ENCODE measurements around the gene PRIMPOL. TPM values are rescaled to one million over a fixed set of nuclear protein-coding genes. Genes with fewer than 3 reads are reported as not detected.

The PRIMPOL gene, protein sequence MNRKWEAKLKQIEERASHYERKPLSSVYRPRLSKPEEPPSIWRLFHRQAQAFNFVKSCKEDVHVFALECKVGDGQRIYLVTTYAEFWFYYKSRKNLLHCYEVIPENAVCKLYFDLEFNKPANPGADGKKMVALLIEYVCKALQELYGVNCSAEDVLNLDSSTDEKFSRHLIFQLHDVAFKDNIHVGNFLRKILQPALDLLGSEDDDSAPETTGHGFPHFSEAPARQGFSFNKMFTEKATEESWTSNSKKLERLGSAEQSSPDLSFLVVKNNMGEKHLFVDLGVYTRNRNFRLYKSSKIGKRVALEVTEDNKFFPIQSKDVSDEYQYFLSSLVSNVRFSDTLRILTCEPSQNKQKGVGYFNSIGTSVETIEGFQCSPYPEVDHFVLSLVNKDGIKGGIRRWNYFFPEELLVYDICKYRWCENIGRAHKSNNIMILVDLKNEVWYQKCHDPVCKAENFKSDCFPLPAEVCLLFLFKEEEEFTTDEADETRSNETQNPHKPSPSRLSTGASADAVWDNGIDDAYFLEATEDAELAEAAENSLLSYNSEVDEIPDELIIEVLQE
- 4.5 to 7.5 TPM (median 7.1 TPM) in 5 replicates for total RNA-seq (2022; extraction: Qiagen RNA extraction; ENCODE audit: low read depth)

GRCh38 chr4:184649026-184649970 lies at the start of gene PRIMPOL, which contains the start of gene CASP3:
Gene PRIMPOL, plus strand, starts transcription at chr4:184649738. Its CDS starts 7,403 bp downstream, at chr4:184657141.
Gene CASP3, minus strand, starts transcription at chr4:184649447. Its CDS starts 10,994 bp downstream, at chr4:184638453.

GRCh38 chr4:184733654-184734524 lies 84.4 kb downstream of the PRIMPOL start, which contains the start of gene CENPU:
Gene CENPU, minus strand, starts transcription at chr4:184734096. Its CDS starts 34 bp downstream, at chr4:184734062.

Other genes starting within 250 kb of the PRIMPOL start
- 11.4 to 16.8 TPM (median 14.5 TPM) in 5 replicates for gene IRF2, start 175.2 kb upstream of the PRIMPOL start, total RNA-seq (2022; extraction: Qiagen RNA extraction; ENCODE audit: low read depth)
- 21.2 to 26.6 TPM (median 24.3 TPM) in 5 replicates for gene CASP3, start 291 bp upstream of the PRIMPOL start, total RNA-seq (2022; extraction: Qiagen RNA extraction; ENCODE audit: low read depth)
- gene CENPU, start 84.4 kb downstream of the PRIMPOL start, total RNA-seq (2022; extraction: Qiagen RNA extraction; ENCODE audit: low read depth), result 22.8 to 25.8 TPM (median 25.4 TPM) in 5 replicates
- gene ACSL1, start 176.2 kb downstream of the PRIMPOL start, total RNA-seq (2022; extraction: Qiagen RNA extraction; ENCODE audit: low read depth), result 11.4 to 13.5 TPM (median 12.1 TPM) in 5 replicates